ENCODE data around the gene CACNA2D2.

CACNA2D2 gene

GRCh38 chr3:50390508-50391224, 112.8 kb downstream of the CACNA2D2 start:
- DNase-seq: no peak

GRCh38 chr3:50389414-50389767, 114.0 kb downstream of the CACNA2D2 start:
- no peak for DNase-seq

GRCh38 chr3:50388720-50389413, 114.6 kb downstream of the CACNA2D2 start:
- DNase-seq: no peak

GRCh38 chr3:50388016-50388719, 115.3 kb downstream of the CACNA2D2 start:
- no peak for DNase-seq

DNA sequence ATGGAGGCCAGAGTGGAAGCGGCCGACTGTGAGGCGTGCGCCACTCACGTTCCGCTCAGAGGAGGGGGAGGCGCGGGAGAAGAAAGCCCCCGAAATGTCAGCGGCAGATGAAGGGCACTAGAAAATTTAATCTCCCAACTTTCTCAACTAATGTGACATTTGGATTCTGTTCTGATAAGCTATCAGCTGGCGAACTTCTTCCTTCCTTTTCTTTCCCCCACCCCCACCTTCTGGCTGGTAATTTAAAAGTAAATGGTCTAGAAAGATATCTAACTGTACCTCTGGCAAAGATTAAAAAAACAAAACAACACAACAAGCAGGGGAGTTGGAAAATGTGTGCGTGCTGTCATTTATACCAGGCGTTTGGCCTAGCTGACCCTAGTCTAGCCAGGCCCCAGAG, 117.7 kb downstream of the CACNA2D2 start:
- no peak for DNase-seq

GRCh38 chr3:50383750-50384149, 119.7 kb downstream of the CACNA2D2 start:
- no peak for DNase-seq

- no peak for DNase-seq
Measured at GRCh38 chr3:50382722-50383121, 120.7 kb downstream of the CACNA2D2 start.

GRCh38 chr3:50381383-50381782, 122.1 kb downstream of the CACNA2D2 start:
- no peak for DNase-seq

DNA sequence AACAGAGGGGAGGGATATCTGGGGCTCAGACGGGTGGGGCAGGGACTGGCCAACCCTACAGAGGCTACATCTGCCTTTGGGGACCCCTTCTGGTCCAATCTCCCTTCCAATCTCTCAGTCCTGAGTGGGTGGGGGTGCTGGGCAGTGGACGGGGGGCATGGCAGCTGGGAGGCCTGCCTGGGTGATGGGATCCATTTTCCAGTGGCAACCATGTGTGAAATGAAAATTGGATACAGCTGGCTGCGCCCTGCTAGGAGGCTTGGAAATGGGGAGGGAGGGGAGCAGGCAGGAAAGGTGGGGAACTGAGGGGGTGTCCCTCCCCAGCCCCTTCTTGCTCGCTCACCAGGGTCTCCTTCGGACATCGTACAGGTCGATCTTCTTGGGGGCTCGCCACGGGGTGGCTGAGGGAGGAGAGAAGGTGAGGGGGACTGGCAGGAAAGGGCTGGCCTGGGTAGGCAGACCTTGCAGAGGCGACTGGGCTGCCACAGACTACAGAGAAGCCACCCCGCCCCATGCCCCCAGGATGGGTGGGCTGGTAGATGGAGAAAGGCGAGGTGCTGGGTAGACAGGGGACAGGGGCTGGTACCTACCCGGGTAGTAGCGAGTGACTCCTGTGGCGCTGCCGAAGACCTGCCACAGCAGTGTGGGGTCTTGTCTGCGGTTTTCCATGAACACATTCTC, 122.9 kb downstream of the CACNA2D2 start:
- DNase-seq: no peak

GRCh38 chr3:50378757-50379156, 124.7 kb downstream of the CACNA2D2 start:
- no peak for DNase-seq

- DNase-seq: no peak
Measured at GRCh38 chr3:50378024-50378423, 125.4 kb downstream of the CACNA2D2 start.

DNA sequence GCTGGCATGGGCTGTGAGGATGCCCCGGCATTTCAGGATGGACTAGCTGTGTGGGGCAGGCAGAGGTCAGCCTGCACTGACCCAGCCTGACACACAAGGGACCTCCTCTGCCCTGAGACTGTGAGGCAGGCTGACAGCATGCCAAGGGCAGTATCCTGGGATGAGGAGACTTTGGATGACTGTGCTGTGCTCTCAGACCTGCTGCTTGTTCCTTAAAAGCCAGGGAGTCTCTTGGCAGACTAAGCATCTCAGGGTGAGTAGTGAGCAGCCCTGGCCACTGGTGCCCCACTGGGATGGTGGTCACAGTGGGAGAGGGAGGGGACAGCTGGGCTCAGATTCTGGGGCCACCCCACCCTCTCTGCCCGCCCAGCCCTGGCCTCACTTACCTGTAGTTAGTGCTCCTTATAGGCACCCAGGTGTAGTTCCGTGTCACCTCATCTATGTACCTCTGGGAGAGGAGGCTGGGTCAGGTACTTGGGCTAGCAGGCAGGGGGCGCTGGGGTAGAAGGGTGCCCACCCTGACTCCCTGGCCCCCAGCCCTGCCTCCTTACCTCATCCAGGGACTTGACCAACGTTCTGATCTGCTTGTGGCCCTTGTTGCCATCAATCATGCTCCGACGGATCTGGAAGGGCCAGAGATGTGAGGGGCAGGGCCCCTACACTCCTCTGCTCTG, 128.0 kb downstream of the CACNA2D2 start:
- no peak for DNase-seq

DNA sequence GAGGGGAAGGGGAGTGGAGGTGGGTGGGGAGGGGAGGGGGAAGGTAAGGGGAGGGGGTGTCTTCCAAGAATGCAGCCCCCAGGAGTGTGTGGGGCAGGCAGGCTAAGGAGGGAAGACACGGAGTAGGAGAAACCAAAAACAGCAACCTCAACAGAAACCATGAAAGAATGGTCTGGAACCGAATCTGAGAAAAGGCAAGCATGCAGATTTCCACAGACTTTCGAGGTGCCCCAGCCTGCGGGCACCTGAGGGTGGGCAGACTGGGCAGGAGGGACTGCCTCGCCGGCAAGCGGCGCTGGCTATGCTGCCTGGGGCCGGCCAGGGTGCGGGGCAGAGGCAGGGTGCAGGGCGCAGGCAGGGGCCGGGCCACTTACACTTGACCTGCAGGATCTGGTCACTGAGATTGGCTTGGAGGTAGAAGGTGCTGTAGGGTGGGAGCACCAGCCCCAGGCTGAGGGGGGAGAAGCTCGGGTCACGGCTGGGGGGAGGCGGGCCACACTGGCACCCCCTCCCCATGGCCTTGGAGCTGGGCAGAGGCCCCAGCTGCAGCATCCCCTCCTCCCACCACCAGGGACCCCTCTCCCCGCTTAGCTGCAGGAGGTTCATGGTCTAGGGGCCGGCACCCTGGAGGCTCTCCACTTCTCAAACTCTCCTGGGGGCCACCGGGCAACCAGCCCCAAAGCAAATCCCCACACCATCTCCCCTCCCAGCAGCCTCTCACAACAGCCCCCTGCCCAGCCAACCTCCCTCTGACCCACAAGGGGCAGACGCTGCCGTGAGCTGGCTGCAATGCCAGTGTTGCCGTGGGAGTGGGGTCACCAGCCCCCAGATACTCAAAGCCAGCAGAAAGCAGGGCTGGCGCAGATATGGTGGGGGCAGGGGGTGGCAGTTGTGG, 128.8 kb downstream of the CACNA2D2 start:
- no peak for DNase-seq

DNA sequence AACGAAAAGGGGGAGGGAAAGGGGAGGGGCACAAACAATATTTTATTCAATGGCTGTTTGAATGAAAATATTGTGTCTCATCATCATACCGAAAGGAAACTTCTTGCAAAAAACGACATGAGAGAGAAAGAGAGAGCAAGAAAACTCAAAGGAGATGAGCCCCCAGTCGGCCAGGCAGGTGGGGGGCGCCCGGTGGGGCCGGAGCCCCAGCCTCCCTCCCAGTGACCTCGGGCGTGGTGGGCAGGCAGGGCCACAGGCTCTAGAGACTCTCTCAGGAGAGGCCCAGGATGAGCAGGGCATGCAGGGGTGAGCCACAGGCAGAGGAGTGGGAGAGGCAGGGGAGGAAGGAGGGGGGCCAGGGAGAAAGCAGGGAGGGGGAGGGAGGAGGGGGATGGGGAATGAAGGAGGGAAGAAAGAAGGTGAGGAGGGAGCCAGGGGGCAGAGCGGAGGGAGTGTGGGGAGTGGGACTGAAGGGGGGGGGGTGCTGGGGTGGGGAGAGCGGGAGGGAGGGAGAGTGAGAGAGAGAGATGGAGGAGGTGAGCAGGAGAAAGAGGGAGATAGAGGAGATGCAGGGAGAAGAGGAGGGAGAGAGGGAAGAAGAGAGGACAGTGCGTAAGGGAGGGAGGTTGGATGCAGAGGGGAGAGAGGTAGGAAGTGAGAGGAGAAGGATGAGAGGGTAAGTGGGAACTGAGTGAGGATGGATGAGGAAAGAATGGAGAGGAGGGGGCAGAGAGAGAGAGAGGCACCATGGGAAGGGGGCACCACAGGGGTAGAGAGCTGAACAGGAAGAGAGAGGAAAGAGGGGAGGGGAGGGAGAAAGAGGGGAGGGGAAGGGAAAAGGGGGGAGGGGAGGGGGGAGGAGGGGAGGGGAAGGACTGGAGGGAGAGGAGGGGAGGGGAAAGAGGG, 130.0 kb downstream of the CACNA2D2 start:
- DNase-seq: no peak

GRCh38 chr3:50372349-50372748, 131.1 kb downstream of the CACNA2D2 start:
- no peak for DNase-seq

GRCh38 chr3:50371133-50371685, 132.2 kb downstream of the CACNA2D2 start:
- DNase-seq: no peak

DNA sequence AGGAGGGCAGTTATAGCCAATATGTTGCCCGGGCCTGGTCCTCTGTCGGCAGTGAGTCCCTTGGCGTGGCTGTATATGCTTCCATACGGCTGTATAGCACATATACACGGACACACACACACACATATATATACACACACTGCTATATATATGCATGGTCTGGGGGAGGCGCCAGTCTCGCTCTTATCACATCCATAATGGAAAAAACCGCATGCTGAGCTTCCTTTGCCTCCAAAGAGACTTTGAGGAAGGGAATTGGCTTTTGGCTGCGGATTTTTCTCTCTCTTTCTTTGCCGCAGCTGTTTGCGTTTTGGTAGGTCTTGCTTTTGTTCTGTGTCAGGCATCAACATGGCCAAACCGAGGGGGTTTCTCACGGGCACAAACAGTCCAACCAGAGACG, 132.8 kb downstream of the CACNA2D2 start:
- no peak for DNase-seq

- DNase-seq: no peak
Measured at GRCh38 chr3:50369012-50369670, 134.3 kb downstream of the CACNA2D2 start.

DNA sequence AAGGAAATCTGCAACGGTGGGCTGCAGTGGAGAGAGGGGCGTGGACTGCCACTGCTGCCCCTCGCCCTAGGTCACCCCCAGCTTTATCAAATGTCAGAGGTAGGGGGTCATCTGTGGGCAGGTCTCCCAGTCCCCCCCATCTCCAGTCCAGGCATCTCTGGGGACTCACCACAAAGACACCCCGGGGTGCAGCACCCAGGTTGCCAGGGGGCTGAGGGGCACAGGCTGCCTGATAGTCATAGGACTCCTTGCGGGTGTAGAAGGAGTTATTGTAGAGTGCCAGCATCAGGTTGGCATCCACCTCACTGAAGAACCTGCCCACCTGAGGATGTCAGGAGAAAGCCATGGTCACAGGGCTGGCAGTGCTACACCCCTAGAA, 137.6 kb downstream of the CACNA2D2 start:
- no peak for DNase-seq
